HS-27A (cell line): Measurements from ENCODE around the gene IGLL1.
"Not testable (repeated sequence)": the region's sequence is repeated elsewhere in the genome, so short reads cannot be mapped to it uniquely, and the experiment has no call there.

Source experiments
- DNase-seq: peaks from one replicate; pipeline ENCODE4 v3.0.0-alpha.2; 2012; ENCODE audit warnings: low read depth, missing footprints

The IGLL1 gene

GRCh38 chr22:23562186-23562585 is 17.9 kb downstream of the IGLL1 start:
- no peak for DNase-seq

DNA sequence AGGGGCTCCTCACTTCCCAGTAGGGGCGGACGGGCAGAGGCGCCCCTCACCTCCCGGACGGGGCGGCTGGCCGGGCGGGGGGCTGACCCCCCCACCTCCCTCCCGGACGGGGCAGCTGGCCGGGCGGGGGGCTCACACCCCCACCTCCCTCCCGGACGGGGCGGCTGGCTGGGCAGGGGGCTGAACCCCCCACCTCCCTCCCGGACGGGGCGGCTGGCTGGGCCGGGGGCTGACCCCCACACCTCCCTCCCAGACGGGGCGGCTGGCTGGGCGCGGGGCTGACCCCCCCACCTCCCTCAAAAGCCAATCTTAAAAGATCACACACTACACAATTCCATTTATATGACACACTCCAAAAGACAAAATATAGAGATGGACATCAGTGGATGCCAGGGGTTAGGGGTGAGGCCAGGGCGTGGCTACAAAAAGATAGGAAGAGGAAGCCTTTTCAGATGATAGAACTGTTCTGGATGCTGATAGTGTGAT is 19.0 kb downstream of the IGLL1 start:
- not testable (repeated sequence) for DNase-seq

- not testable (repeated sequence) for DNase-seq
Observed at GRCh38 chr22:23560215-23560614, 19.9 kb downstream of the IGLL1 start.

DNA sequence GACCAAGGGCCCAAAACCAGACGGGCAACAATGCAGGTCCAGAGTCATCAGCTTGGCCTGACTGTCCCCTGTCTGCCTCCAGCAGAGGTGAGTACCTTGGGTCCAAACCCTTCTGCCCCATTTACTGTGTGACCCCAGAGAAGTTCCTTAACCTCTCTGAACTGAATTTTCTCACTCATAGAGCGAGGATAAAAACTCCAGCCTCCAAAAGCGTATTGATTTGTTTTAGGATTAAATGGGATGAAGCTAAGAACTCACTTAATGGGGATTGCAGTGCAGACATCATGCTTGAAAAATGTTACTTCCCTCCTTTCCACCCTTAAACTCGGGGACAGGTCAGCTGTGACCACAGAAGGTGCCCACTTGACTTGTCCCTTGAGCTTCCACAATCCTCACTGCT is 22.6 kb downstream of the IGLL1 start:
- DNase-seq: no peak

- DNase-seq: no peak
Observed at GRCh38 chr22:23557036-23557435, 23.1 kb downstream of the IGLL1 start.

GRCh38 chr22:23556026-23556620 is 24.0 kb downstream of the IGLL1 start:
- no peak for DNase-seq

GRCh38 chr22:23555118-23555517 is 25.0 kb downstream of the IGLL1 start:
- no peak for DNase-seq

DNA sequence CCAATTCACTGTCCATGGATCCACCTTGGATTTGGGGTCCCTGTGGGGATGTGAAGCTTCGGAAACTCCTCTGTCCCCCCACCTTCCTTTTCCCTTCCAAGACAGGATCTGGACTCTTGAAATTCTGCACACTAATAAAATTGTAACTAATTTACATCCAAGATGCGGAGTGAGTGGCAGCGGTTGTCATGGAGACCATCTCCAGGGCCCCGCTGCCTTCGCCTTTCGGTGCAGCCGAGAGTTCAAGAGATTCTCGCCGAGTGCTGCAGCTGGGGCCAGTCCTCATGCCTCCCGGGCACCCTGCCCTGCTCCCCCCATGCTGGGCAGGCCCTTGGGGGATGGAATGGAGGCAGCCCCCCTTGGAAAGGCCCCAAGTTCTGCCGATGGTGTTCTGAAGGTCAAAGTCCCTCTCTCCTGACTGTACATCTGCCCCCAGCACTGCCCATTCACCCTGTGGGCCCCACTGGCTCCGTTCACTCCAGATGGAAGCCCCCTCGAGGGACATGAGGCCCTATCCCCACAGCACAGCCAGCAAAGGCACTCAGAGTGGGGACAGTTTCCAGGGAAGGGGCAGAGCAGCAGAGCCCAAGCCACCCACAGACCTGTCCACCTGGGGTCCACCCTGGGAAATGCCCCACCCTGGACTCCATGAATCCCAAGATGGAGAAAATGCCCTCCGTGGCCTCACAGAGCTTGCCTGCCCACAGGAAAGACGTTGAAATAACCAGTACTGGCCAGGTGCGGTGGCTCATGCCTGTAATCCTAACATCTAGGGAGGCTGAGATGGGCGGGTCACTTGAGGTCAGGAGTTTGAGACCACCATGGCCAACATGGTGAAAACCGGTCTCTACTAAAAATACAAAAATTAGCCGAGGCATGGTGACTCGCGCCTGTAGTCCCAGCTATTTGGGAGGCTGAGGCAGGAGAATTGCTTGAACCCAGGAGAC is 25.9 kb downstream of the IGLL1 start:
- DNase-seq: no peak

DNA sequence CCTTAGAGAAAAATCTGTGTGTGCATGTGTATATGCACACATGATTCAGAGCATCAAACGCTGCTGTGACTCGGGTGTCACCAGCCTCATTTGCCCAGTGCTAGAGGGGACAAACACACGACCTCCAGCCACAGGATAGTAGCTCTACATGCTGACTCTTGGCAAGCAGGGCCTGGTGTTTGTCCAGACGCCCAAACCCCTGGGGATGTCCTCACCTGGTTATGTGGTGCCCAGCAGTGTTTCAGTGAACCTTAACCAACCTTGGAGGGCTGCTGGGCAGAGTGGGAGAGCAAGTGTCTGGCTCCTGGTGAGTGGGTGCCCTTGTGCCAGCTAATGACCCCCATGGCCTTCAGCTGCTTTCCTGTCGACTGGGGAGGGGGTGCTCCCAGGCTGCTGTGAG is 26.7 kb downstream of the IGLL1 start:
- no peak for DNase-seq

DNA sequence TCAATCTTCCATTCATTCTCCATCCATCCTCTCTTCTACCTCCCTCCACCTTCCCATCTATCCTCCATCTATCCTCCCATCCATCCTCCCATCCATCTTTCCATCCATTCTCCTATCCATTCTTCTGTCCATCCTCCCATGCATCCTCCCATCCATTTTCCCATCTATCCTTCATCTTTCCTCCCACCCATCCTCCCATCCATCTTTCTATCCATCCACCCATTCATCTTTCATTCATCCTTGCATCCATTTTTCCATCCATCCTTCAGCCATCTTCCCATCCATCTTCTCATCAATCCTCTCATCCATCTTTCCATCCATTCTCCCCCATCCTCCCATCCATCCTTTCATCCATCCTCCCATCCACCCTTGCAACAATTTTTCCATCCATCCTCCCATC is 27.5 kb downstream of the IGLL1 start:
- no peak for DNase-seq

- no peak for DNase-seq
Observed at GRCh38 chr22:23551385-23551784, 28.7 kb downstream of the IGLL1 start.

DNA sequence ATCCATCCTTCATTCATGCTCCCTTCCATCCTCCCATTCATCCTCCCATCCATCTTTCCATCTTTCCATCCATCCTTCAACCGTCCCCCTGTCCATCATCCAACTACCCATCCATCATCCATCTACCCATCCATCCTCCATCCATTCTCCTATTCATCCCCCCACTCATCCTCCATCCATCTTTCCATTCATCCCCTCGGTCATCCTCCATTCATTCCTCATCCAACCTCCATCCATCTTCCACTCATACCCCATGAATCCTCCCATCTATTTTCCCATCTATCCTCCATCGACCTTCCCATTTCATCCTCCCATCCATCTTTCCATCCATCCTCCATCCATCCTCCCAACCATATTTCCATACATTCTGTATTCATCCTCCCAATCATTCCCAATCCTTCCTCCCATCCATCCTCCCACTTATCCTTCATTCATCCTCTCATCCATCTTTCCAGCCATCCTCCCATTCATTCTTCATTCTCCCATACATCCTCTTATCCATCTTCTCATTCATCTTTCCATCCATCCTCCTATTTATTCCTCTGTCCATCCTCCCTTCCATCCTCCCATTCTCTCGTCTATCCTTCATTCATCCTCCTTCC is 29.9 kb downstream of the IGLL1 start:
- DNase-seq: no peak

DNA sequence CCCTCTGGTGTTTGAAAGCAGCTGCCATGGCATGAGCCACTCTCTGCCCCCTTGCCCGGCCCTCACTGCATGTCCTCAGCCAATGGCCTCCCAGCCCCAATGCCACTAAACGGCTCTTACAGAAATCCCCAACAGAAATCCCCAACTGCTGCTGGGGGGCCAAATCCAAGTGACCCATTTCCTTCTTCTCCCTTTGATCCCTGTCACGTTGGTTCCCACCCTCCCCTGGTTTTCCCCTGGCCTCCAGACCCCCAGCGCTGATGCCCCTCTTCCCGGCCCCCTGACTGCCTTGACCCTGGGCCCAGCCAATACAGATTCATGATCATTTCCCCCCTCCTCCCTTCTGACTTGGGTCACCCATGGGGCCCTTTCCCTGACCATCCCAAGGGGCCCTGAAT is 30.9 kb downstream of the IGLL1 start:
- DNase-seq: no peak

DNA sequence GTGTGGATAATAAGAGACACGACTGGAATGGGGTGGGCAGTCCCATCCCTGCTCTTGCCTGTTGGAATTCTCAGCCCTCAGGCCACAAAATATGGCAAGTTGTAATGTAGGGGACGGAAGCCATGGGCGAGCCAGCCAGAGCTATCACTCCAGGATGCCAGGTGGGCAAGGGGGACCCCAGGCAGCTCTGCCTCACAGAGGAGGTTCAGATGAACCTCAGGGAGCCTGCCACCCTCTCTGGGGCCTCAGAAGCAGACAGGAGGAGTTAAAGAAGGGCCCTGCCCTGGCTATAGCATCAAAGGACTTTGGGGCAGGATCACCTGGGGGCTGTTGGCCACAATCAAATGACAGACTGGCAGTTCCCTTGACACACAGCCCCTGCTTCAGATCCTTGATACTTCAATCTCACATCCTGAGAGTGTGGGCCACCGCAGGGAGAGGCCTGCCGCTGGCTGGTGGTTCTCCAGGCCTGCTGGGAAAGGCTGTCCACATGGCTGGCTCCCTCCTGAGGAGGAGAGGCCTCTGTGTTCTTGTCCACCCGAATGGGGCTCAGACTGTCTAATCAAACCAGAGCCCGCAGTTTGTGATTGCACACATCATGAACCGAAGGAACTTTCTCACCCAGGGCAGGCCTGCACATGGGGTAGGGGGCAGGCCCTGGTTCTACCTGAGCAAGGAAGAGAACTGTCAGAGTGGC is 31.4 kb downstream of the IGLL1 start:
- no peak for DNase-seq

GRCh38 chr22:23547818-23548500 is 32.1 kb downstream of the IGLL1 start:
- DNase-seq: no peak

GRCh38 chr22:23547382-23547781 is 32.7 kb downstream of the IGLL1 start:
- DNase-seq: not testable (repeated sequence)

- DNase-seq: no peak
Observed at GRCh38 chr22:23544852-23545251, 35.2 kb downstream of the IGLL1 start.

GRCh38 chr22:23543506-23544000 is 36.5 kb downstream of the IGLL1 start:
- DNase-seq: not testable (repeated sequence)

DNA sequence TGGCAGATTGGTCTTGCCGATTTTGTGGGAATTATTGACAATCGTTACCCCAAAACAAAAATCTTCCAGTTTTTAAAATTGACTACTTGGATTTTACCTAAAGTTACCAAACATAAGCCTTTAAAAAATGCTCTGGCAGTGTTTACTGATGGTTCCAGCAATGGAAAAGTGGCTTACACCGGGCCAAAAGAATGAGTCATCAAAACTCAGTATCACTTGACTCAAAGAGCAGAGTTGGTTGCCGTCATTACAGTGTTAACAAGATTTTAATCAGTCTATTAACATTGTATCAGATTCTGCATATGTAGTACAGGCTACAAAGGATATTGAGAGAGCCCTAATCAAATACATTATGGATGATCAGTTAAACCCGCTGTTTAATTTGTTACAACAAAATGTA is 37.2 kb downstream of the IGLL1 start:
- DNase-seq: no peak

GRCh38 chr22:23542391-23542790 is 37.7 kb downstream of the IGLL1 start:
- not testable (repeated sequence) for DNase-seq

DNA sequence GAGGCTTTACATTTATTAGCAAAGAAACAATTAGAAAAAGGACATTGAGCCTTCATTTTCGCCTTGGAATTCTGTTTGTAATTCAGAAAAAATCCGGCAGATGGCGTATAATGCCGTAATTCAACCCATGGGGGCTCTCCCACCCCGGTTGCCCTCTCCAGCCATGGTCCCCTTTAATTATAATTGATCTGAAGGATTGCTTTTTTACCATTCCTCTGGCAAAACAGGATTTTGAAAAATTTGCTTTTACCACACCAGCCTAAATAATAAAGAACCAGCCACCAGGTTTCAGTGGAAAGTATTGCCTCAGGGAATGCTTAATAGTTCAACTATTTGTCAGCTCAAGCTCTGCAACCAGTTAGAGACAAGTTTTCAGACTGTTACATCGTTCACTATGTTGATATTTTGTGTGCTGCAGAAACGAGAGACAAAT is 38.2 kb downstream of the IGLL1 start:
- DNase-seq: not testable (repeated sequence)
